SK-N-SH treated with all-trans-retinoic acid at 6 μM for 48 hours (cell line): Measurements from ENCODE around the gene SLC38A10.

Source experiments
- BACH2 ChIP-seq: fragments of 250-450 bp; sonication (Bioruptor Pico); IDR thresholded peaks from 2 replicates; pipeline ENCODE4 v1.9.0; 2021; ENCODE audit warnings: mild to moderate bottlenecking, borderline replicate concordance
- CREB5 ChIP-seq: fragments of 250-450 bp; sonication (Bioruptor Pico); IDR thresholded peaks from 2 replicates; pipeline ENCODE4 v1.5.1; 2020; ENCODE audit warnings: low read depth, mild to moderate bottlenecking, moderate library complexity
- OSR1 ChIP-seq: fragments of 250-450 bp; sonication (Bioruptor Pico); IDR thresholded peaks from 2 replicates; pipeline ENCODE4 v1.8.0; 2022; ENCODE audit warnings: moderate library complexity, mild to moderate bottlenecking, inconsistent platforms
- PATZ1 ChIP-seq: fragments of 250-450 bp; sonication (Bioruptor Pico); IDR thresholded peaks from 2 replicates; pipeline ENCODE4 v1.8.0; 2020; ENCODE audit warnings: mild to moderate bottlenecking, moderate library complexity, borderline replicate concordance
- RARB ChIP-seq: fragments of 250-450 bp; sonication (Bioruptor Pico); IDR thresholded peaks from 2 replicates; pipeline ENCODE4 v1.8.0; 2021; ENCODE audit warnings: mild to moderate bottlenecking, moderate library complexity
- SNAI2 ChIP-seq: fragments of 250-450 bp; sonication (Bioruptor Pico); IDR thresholded peaks from 2 replicates; pipeline ENCODE4 v1.5.0; 2020; ENCODE audit warnings: mild to moderate bottlenecking, moderate library complexity
- ZFP3 ChIP-seq: fragments of 250-450 bp; sonication (Bioruptor Pico); IDR thresholded peaks from 2 replicates; pipeline ENCODE4 v1.5.0; 2020; ENCODE audit warnings: mild to moderate bottlenecking, moderate library complexity
- ZFP30 ChIP-seq: fragments of 450-650 bp; formaldehyde crosslinking; IDR thresholded peaks from 2 replicates; pipeline ENCODE4 v1.5.0; 2022; ENCODE audit warnings: mild to moderate bottlenecking, moderate library complexity
- ZNF565 ChIP-seq: fragments of 450-650 bp; formaldehyde crosslinking; conservative IDR thresholded peaks from 2 replicates; pipeline ENCODE4 v1.5.0; 2020; ENCODE audit warnings: low read depth, mild to moderate bottlenecking, moderate library complexity
- TF ChIP-seq, protein P1 (sequence below): fragments of 250-450 bp; sonication (Bioruptor Pico); IDR thresholded peaks from 2 replicates; pipeline ENCODE4 v1.5.0; 2020; ENCODE audit warnings: mild to moderate bottlenecking, moderate library complexity

GRCh38 chr17:81298325-81298990 lies 3.4 kb upstream of the SLC38A10 start:
- no peak for TF ChIP-seq ZNF565
- TF ChIP-seq RARB, result no peak
- TF ChIP-seq PATZ1, result no peak
- TF ChIP-seq OSR1 (CRISPR knock-in tag), result no peak
- no peak for TF ChIP-seq BACH2 (CRISPR knock-in tag)
- no peak for TF ChIP-seq ZFP30
- TF ChIP-seq, protein P1, sequence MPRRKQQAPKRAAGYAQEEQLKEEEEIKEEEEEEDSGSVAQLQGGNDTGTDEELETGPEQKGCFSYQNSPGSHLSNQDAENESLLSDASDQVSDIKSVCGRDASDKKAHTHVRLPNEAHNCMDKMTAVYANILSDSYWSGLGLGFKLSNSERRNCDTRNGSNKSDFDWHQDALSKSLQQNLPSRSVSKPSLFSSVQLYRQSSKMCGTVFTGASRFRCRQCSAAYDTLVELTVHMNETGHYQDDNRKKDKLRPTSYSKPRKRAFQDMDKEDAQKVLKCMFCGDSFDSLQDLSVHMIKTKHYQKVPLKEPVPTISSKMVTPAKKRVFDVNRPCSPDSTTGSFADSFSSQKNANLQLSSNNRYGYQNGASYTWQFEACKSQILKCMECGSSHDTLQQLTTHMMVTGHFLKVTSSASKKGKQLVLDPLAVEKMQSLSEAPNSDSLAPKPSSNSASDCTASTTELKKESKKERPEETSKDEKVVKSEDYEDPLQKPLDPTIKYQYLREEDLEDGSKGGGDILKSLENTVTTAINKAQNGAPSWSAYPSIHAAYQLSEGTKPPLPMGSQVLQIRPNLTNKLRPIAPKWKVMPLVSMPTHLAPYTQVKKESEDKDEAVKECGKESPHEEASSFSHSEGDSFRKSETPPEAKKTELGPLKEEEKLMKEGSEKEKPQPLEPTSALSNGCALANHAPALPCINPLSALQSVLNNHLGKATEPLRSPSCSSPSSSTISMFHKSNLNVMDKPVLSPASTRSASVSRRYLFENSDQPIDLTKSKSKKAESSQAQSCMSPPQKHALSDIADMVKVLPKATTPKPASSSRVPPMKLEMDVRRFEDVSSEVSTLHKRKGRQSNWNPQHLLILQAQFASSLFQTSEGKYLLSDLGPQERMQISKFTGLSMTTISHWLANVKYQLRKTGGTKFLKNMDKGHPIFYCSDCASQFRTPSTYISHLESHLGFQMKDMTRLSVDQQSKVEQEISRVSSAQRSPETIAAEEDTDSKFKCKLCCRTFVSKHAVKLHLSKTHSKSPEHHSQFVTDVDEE (CRISPR knock-in tag), result no peak
- no peak for TF ChIP-seq SNAI2 (CRISPR knock-in tag)
- TF ChIP-seq CREB5 (CRISPR knock-in tag), result no peak
- TF ChIP-seq ZFP3 (CRISPR knock-in tag), result no peak
